Prostate gland (tissue), 2 donors: ENCODE measurements around the gene FUT3.

Experiments used
- POLR2A ChIP-seq: fragments of 450-650 bp; IDR thresholded peaks from one replicate; pipeline ENCODE4 v1.6.1; 2016; ENCODE audit warnings: antibody characterized with exemption, mild to moderate bottlenecking
- TF ChIP-seq, protein P1 (sequence below), 4 experiments: fragments of 200-600 bp in 2 of 4; fragments of 450-650 bp in 2 of 4; sonication (generic) in 2 of 4; IDR thresholded peaks; 1 replicate in 3 of 4; 2 replicates in 1 of 4; pipeline ENCODE4 v1.5.1; 2016 to 2019; ENCODE audit warnings: antibody characterized with exemption in 4 of 4, mild to moderate bottlenecking in 2 of 4, moderate library complexity in 2 of 4

GRCh38 chr19:5793188-5793587 is 58.1 kb downstream of the FUT3 start:
- no peak for TF ChIP-seq POLR2A
- TF ChIP-seq, protein P1, sequence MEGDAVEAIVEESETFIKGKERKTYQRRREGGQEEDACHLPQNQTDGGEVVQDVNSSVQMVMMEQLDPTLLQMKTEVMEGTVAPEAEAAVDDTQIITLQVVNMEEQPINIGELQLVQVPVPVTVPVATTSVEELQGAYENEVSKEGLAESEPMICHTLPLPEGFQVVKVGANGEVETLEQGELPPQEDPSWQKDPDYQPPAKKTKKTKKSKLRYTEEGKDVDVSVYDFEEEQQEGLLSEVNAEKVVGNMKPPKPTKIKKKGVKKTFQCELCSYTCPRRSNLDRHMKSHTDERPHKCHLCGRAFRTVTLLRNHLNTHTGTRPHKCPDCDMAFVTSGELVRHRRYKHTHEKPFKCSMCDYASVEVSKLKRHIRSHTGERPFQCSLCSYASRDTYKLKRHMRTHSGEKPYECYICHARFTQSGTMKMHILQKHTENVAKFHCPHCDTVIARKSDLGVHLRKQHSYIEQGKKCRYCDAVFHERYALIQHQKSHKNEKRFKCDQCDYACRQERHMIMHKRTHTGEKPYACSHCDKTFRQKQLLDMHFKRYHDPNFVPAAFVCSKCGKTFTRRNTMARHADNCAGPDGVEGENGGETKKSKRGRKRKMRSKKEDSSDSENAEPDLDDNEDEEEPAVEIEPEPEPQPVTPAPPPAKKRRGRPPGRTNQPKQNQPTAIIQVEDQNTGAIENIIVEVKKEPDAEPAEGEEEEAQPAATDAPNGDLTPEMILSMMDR (IDR thresholded peaks at IDR 0.05): no peak
